Measurements from ENCODE around the gene RALB.

Gene RALB

DNA sequence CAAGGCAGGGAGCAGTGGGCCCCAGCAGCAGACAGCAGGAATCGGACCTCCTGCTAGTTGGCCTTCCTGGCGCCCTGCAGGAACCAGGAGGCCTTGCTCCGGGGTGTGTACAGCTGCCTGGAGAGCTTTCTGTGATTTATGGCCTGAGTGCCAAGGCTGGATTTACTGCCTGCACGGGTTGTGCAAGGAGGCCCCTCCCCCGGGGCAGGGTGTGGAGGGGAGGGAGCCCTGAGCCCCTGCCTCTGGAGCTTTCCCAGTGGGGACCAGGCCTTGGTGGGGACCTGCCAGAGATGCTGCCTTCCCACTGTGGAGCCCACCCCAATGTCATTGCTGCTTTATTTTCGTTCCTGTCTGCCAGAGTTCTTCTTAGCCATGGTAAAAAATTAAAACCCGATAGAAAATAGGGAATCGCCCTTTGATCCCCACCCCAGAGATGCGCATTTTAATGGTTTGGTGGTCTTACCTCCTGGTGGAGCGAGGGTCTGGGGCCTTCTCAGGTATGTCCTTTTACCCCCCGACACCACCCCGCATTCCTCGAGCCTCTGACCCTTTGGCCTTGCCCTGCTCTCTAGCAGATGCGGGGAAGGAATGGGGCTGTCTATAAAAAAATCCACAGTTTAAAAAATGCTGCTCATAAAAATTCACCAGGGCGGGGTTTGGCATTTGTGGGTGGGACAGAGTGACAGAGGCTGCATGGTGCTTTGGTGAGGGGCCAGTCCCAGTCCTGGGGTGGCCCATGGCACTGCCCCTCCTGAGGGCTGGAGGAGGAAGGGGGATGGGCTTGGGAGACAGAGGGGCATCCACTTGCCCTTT lies 6.9 kb upstream of the RALB start (continued):
- TF ChIP-seq, protein P1, sequence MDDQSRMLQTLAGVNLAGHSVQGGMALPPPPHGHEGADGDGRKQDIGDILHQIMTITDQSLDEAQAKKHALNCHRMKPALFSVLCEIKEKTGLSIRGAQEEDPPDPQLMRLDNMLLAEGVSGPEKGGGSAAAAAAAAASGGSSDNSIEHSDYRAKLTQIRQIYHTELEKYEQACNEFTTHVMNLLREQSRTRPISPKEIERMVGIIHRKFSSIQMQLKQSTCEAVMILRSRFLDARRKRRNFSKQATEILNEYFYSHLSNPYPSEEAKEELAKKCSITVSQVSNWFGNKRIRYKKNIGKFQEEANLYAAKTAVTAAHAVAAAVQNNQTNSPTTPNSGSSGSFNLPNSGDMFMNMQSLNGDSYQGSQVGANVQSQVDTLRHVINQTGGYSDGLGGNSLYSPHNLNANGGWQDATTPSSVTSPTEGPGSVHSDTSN (CRISPR knock-in tag; IDR thresholded peaks at IDR 0.05) = peak; percentile 58; the same call in 1 of the 2 replicates
- TF ChIP-seq ZNF169 (tag by site-specific recombination; IDR thresholded peaks at IDR 0.05) (no peak), ZNF292 (tag by site-specific recombination; IDR thresholded peaks at IDR 0.05; ENCODE audit: borderline replicate concordance, low read depth) (no peak), KLF10 (tag by site-specific recombination; IDR thresholded peaks at IDR 0.05) (0 out of 2 replicates have a peak, but pooled peaks have one; percentile 43), SP2 (tag by site-specific recombination; IDR thresholded peaks at IDR 0.05) (peak; percentile 50), ZNF521 (tag by site-specific recombination; IDR thresholded peaks at IDR 0.05) (no peak), PRDM2 (tag by site-specific recombination; IDR thresholded peaks at IDR 0.05; ENCODE audit: borderline replicate concordance) (no peak)

GRCh38 chr2:120246546-120247300 lies 5.9 kb upstream of the RALB start:
- POLR2A ChIA-PET = no interaction called here
- H3K9me3 ChIP-seq (ENCODE audit: control insufficient read depth, insufficient read depth, low read depth, low read length) = no peaks in the 10 kb centered on the region
- no peaks in the 10 kb centered on the region for H3K36me3 ChIP-seq (ENCODE audit: control insufficient read depth in 2 of 2, insufficient read depth in 1 of 2, low read length in 2 of 2)
- no peak overlapping the region for H3K27ac ChIP-seq (ENCODE audit: extremely low read depth, low read depth, low read length)
- TF ChIP-seq ZNF174 (tag by site-specific recombination; IDR thresholded peaks at IDR 0.05) (no peak), ZNF624 (tag by site-specific recombination; IDR thresholded peaks at IDR 0.05) (no peak), MEIS1 (CRISPR knock-in tag; IDR thresholded peaks at IDR 0.05; ENCODE audit: borderline replicate concordance) (no peak), RBAK (tag by site-specific recombination; IDR thresholded peaks at IDR 0.05) (no peak), ZIC2 (tag by site-specific recombination; IDR thresholded peaks at IDR 0.05) (no peak), MYNN (tag by site-specific recombination; IDR thresholded peaks at IDR 0.05; ENCODE audit: borderline replicate concordance) (no peak), ZSCAN30 (tag by site-specific recombination; IDR thresholded peaks at IDR 0.05) (no peak), ZNF362 (tag by site-specific recombination; IDR thresholded peaks at IDR 0.05) (no peak), SP2 (tag by site-specific recombination; IDR thresholded peaks at IDR 0.05) (no peak), TCF7L2 (IDR thresholded peaks at IDR 0.05; ENCODE audit: borderline replicate concordance, low read depth, low read length) (no peak), ZNF558 (tag by site-specific recombination; IDR thresholded peaks at IDR 0.05) (no peak), ZNF37A (tag by site-specific recombination; IDR thresholded peaks at IDR 0.05) (no peak), ZNF571 (tag by site-specific recombination; IDR thresholded peaks at IDR 0.05) (no peak), ZSCAN5A (tag by site-specific recombination; IDR thresholded peaks at IDR 0.05) (no peak), ZNF114 (tag by site-specific recombination; IDR thresholded peaks at IDR 0.05) (no peak)
- TF ChIP-seq, protein P2, sequence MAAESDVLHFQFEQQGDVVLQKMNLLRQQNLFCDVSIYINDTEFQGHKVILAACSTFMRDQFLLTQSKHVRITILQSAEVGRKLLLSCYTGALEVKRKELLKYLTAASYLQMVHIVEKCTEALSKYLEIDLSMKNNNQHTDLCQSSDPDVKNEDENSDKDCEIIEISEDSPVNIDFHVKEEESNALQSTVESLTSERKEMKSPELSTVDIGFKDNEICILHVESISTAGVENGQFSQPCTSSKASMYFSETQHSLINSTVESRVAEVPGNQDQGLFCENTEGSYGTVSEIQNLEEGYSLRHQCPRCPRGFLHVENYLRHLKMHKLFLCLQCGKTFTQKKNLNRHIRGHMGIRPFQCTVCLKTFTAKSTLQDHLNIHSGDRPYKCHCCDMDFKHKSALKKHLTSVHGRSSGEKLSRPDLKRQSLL (tag by site-specific recombination; IDR thresholded peaks at IDR 0.05) = no peak
- TF ChIP-seq, protein P3, sequence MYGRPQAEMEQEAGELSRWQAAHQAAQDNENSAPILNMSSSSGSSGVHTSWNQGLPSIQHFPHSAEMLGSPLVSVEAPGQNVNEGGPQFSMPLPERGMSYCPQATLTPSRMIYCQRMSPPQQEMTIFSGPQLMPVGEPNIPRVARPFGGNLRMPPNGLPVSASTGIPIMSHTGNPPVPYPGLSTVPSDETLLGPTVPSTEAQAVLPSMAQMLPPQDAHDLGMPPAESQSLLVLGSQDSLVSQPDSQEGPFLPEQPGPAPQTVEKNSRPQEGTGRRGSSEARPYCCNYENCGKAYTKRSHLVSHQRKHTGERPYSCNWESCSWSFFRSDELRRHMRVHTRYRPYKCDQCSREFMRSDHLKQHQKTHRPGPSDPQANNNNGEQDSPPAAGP (tag by site-specific recombination; IDR thresholded peaks at IDR 0.05) = no peak
- CTCF ChIA-PET = interaction anchor here (0.7 to 1.5 kb wide), 4 partner anchors 66 to 771 kb away, joined by 3 to 5 read pairs (median 4); no protein-coding TSS in a partner anchor
- H3K4me1 ChIP-seq (ENCODE audit: control insufficient read depth, insufficient read depth, low read length) = peaks cover 13% of the 10 kb centered on the region
- no peak overlapping the region for H3K4me3 ChIP-seq (ENCODE audit: low read depth, low read length)

All from HEK293 (cell line).